Spleen (tissue), 11 donors: ENCODE measurements around the gene NPC1. TPM values are rescaled to one million over a fixed set of nuclear protein-coding genes. Genes with fewer than 3 reads are reported as not detected.
A peak's percentile ranks its signal among the peaks of the same experiment; 100 is the strongest.

ENCODE experiments used
- DNase-seq: peaks from one replicate; pipeline ENCODE4 v3.0.0-alpha.2; 2020
- H3K27ac ChIP-seq, 8 donors: fragments of 200-600 bp; sonication (generic) in 7 of 8; 1 replicate in 4 of 8; 2 replicates in 4 of 8; pipeline versions ENCODE4 v1.5.0 to v1.8.0; 2016 to 2021; ENCODE audit warnings: inconsistent platforms in 4 of 8, mild to moderate bottlenecking in 4 of 8, moderate library complexity in 1 of 8
- H3K27me3 ChIP-seq, 7 donors: fragments of 200-600 bp; sonication (generic) in 6 of 7; replicated peaks in 1 of 7; 1 replicate in 4 of 7; 2 replicates in 3 of 7; pipeline versions ENCODE4 v1.5.0 to v1.8.0; 2016 to 2021; ENCODE audit warnings: inconsistent platforms in 3 of 7, mild to moderate bottlenecking in 1 of 7
- H3K36me3 ChIP-seq, 6 donors: fragments of 200-600 bp; sonication (generic) in 5 of 6; 1 replicate in 4 of 6; 2 replicates in 2 of 6; pipeline versions ENCODE4 v1.5.0 to v1.8.0; 2016 to 2021; ENCODE audit warnings: inconsistent platforms in 2 of 6
- H3K4me1 ChIP-seq, 6 donors: fragments of 200-600 bp; sonication (generic) in 5 of 6; 1 replicate in 3 of 6; 2 replicates in 3 of 6; pipeline versions ENCODE4 v1.5.0 to v1.8.0; 2016 to 2021; ENCODE audit warnings: inconsistent platforms in 3 of 6
- H3K4me3 ChIP-seq, 8 donors: fragments of 200-600 bp; sonication (generic) in 7 of 8; 1 replicate in 4 of 8; 2 replicates in 4 of 8; pipeline versions ENCODE4 v1.5.0 to v1.8.0; 2016 to 2021; ENCODE audit warnings: inconsistent platforms in 4 of 8, mild to moderate bottlenecking in 4 of 8, moderate library complexity in 2 of 8
- H3K9me3 ChIP-seq, 8 donors: fragments of 200-600 bp; sonication (generic) in 7 of 8; 1 replicate in 4 of 8; 2 replicates in 4 of 8; pipeline versions ENCODE4 v1.5.0 to v1.8.0; 2016 to 2021; ENCODE audit warnings: inconsistent platforms in 4 of 8
- CTCF ChIP-seq, 11 experiments: fragments of 200-600 bp in 7 of 11; fragments of 450-650 bp in 4 of 11; sonication (generic) in 4 of 11; IDR thresholded peaks in 8 of 11; conservative IDR thresholded peaks in 3 of 11; 1 replicate in 7 of 11; 2 replicates in 4 of 11; pipeline versions ENCODE4 v1.4.0 to v1.8.0; 2016 to 2021; ENCODE audit warnings: antibody characterized with exemption in 11 of 11, inconsistent platforms in 4 of 11, mild to moderate bottlenecking in 1 of 11
- POLR2A ChIP-seq, 3 donors: fragments of 450-650 bp; IDR thresholded peaks; one replicate each; pipeline ENCODE4 v1.5.1; 2017; ENCODE audit warnings: antibody characterized with exemption in 3 of 3, mild to moderate bottlenecking in 1 of 3
- POLR2AphosphoS5 ChIP-seq, 3 donors: sonication (generic); formaldehyde crosslinking; IDR thresholded peaks; one replicate each; pipeline ENCODE4 v1.5.1; 2017; ENCODE audit warnings: antibody characterized with exemption in 3 of 3
- WGBS, 5 donors: extraction: QIAGEN DNeasy Blood & Tissue Kit in 3 of 5; methylation state at CpG; one replicate each; pipeline versions ENCODE4 v1.1.5 to v1.1.7; 2013 to 2018; 5-methylcytosine and 5-hydroxymethylcytosine counted together
- intact Hi-C: fragments of 100-400 bp; cut with DNase I; formaldehyde crosslinking; loops from one replicate; pipeline ENCODE4 v1.15.0; 2023; ENCODE audit warnings: low total_unique reads
- polyA plus RNA-seq, 3 donors: library from polyadenylated mRNA; stranded (reverse); fragments of 200-250 nt; gene quantifications; one replicate each; pipeline ENCODE4 v1.2.1, GENCODE V29; 2013
- small RNA-seq, 4 donors: library from RNA; depleted of rRNA; stranded (forward); fragments of <200 nt; gene quantifications; one replicate each; pipeline ENCODE3, GENCODE V24; 2016
- total RNA-seq, 7 donors: library from RNA; depleted of rRNA in 3 of 7; stranded (reverse); fragments of >200 nt in 3 of 7; fragmentation: NEBNext Ultra II Directional in 4 of 7; extraction: Animal tissue kit (Norgen Biotek cat#: 25700) in 4 of 7; gene quantifications; one replicate each; pipeline versions ENCODE4 v1.1.0 to v1.2.1, GENCODE V29; 2016 to 2021
- donor health status: healthy with polysubstance abuse.
- donor health status: DM: no; HTN: no; CAD: no; lungs with moderate emphysema.
- donor health status: DM: no; HTN: no; CAD: no.
- donor health status: Bipolar disorder and iron deficiency.
- donor health status: healthy.
- donor health status: DM: no; HTN: no; CAD: no.
- donor health status: DM: yes; HTN: yes; CAD: no.

NPC1 gene
- total and polyA plus RNA-seq, 10 donors, result 8.1 to 84.2 (median 56.0) TPM

- H3K4me1 ChIP-seq, result peaks cover 0 to 51% (median 17%) of the 10 kb centered on the region in 6 donors
- H3K27ac ChIP-seq, result peak overlapping the region; percentile 57 to 94 (median 92)
- no peaks in the 10 kb centered on the region for H3K27me3 ChIP-seq
- peak; percentile 85 for DNase-seq
- WGBS, 5 donors, result 13 to 34% (median 21%) methylated on average over 14 of the region's 14 CpGs
- H3K4me3 ChIP-seq, result peak overlapping the region in 4 of 8 donors; percentile 13 to 55 (median 25)
- peaks cover 0 to 3% (median 0%) of the 10 kb centered on the region in 8 donors for H3K9me3 ChIP-seq
- H3K36me3 ChIP-seq, result peaks cover 0 to 11% (median 1%) of the 10 kb centered on the region in 6 donors
- TF ChIP-seq POLR2AphosphoS5 (IDR thresholded peaks at IDR 0.05) (peak in 2 of 3 donors; percentile 23 to 32), POLR2A (IDR thresholded peaks at IDR 0.05) (no peak)
- intact Hi-C loops, result no loop called here
Observed at GRCh38 chr18:23487738-23488570, 98.4 kb downstream of the NPC1 start.

GRCh38 chr18:23485386-23485785 lies 100.9 kb downstream of the NPC1 start:
- peak overlapping the region in 1 of 8 donors; percentile 9 for H3K27ac ChIP-seq
- no peaks in the 10 kb centered on the region for H3K27me3 ChIP-seq
- peaks cover 0 to 76% (median 21%) of the 10 kb centered on the region in 6 donors for H3K4me1 ChIP-seq
- no peak overlapping the region for H3K4me3 ChIP-seq
- DNase-seq, result no peak
- intact Hi-C loops, result no loop called here
- 90 to 97% (median 96%) methylated on average over 7 of the region's 7 CpGs for WGBS, 5 donors
- TF ChIP-seq POLR2A (IDR thresholded peaks at IDR 0.05) (no peak), POLR2AphosphoS5 (IDR thresholded peaks at IDR 0.05) (no peak), CTCF (IDR thresholded peaks at IDR 0.05 in 8 of 11, conservative IDR thresholded peaks at IDR 0.05 in 3 of 11) (no peak)
- H3K36me3 ChIP-seq, result peaks cover 2 to 36% (median 22%) of the 10 kb centered on the region in 6 donors
- H3K9me3 ChIP-seq, result no peaks in the 10 kb centered on the region

GRCh38 chr18:23484561-23485182 lies 101.6 kb downstream of the NPC1 start:
- WGBS, 5 donors, result 78 to 87% (median 83%) methylated on average over 8 of the region's 8 CpGs
- Histone ChIP-seq H3K4me3 (no peak overlapping the region), H3K4me1 (peaks cover 0 to 76% (median 25%) of the 10 kb centered on the region in 6 donors), H3K27me3 (no peaks in the 10 kb centered on the region), H3K27ac (peak overlapping the region in 2 of 8 donors; percentile 0 to 9), H3K36me3 (peaks cover 2 to 43% (median 28%) of the 10 kb centered on the region in 6 donors), H3K9me3 (no peaks in the 10 kb centered on the region)
- intact Hi-C loops, result no loop called here
- no peak for DNase-seq
- TF ChIP-seq POLR2AphosphoS5 (IDR thresholded peaks at IDR 0.05) (peak in 2 of 3 donors; percentile 15 to 47), CTCF (IDR thresholded peaks at IDR 0.05 in 8 of 11, conservative IDR thresholded peaks at IDR 0.05 in 3 of 11) (no peak)

Small RNAs within 50 kb of the gene (small RNA-seq; reads per million reads assigned to genes)
- gene AC026634.1, result 0 reads per million in 4 donors
- gene RF00019, result 0 reads per million in 4 donors

Other genes with a start within 250 kb of the NPC1 start
- 10 to 100 TPM; 57.6 to 96.1 (median 71.3) TPM for gene RIOK3, start 133.2 kb downstream of the NPC1 start, total RNA-seq
- 10 to 100 TPM; 33.0 to 41.4 (median 39.3) TPM for gene RIOK3, start 133.2 kb downstream of the NPC1 start, polyA plus RNA-seq
- 10 to 100 TPM; 29.5 to 55.9 (median 43.6) TPM for gene RMC1, start 83.0 kb downstream of the NPC1 start, total RNA-seq
- gene RMC1, start 83.0 kb downstream of the NPC1 start, polyA plus RNA-seq, result 10 to 100 TPM; 42.0 to 74.7 (median 47.5) TPM
- 1 to 10 TPM; 1.6 to 7.3 (median 3.0) TPM for gene ANKRD29, start 76.4 kb upstream of the NPC1 start, total RNA-seq
- gene ANKRD29, start 76.4 kb upstream of the NPC1 start, polyA plus RNA-seq, result 10 to 100 TPM in 1 of 3 donors, 1 to 10 TPM in 2; 4.1 to 10.6 (median 7.2) TPM
- gene LAMA3, start 102.9 kb upstream of the NPC1 start, total RNA-seq, result 1 to 10 TPM; 1.8 to 7.1 (median 3.6) TPM
- 1 to 10 TPM; 1.3 to 5.6 (median 1.8) TPM for gene LAMA3, start 102.9 kb upstream of the NPC1 start, polyA plus RNA-seq